Endothelial cell of umbilical vein (primary cell): Measurements from ENCODE around the gene GATA2. TPM values are rescaled to one million over a fixed set of nuclear protein-coding genes. Genes with fewer than 3 reads are reported as not detected.

Experiments used
- BruUV-seq: library from RNA; stranded (reverse); fragments of 400-500 nt; replicated peaks from 2 replicates; lab custom pipeline; 2021; lab: Mats Ljungman, UMichigan
- CTCF ChIA-PET: fragments of 300-600, 350-600 bp; sonication (Branson Sonifier 250); formaldehyde crosslinking; loops from one replicate; lab custom pipeline; 2021; ENCODE audit warnings: antibody characterized with exemption, inconsistent platforms; lab: Charles Lee
- POLR2A ChIA-PET: fragments of 300-600, 350-600 bp; sonication (Branson Sonifier 250); formaldehyde crosslinking; loops from one replicate; lab custom pipeline; 2021; ENCODE audit warnings: antibody characterized with exemption, inconsistent platforms; lab: Charles Lee
- DNase-seq: peaks from one replicate; pipeline ENCODE4 v3.0.0-alpha.2; 2011; ENCODE audit warnings: low read depth, low spot score
- FAIRE-seq: peaks from 2 replicates; lab custom pipeline; 2011; peaks lifted over from hg19 to GRCh38; lab: Jason Lieb, UNC
- H2AFZ ChIP-seq: 2 replicates; pipeline ENCODE4 v1.6.0; 2012; ENCODE audit warnings: low read depth, low read length, control low read depth, inconsistent platforms
- H3K27ac ChIP-seq: 2 replicates; pipeline ENCODE4 v1.5.1; 2011; ENCODE audit warnings: low read depth, mild to moderate bottlenecking, control low read depth, low read length, moderate library complexity; ENCODE audit not compliant: insufficient read depth
- H3K27me3 ChIP-seq, 2 experiments: 2 replicates each; pipeline versions ENCODE4 v1.6.0 to v1.6.1; 2011; ENCODE audit warnings: low read length in 2 of 2, mixed read lengths in 1 of 2; ENCODE audit not compliant: control insufficient read depth in 2 of 2, insufficient read depth in 2 of 2
- H3K36me3 ChIP-seq, 2 experiments: 2 replicates in 1 of 2; 3 replicates in 1 of 2; pipeline ENCODE4 v1.5.1; 2011; ENCODE audit warnings: low read length in 2 of 2, mild to moderate bottlenecking in 1 of 2, moderate library complexity in 1 of 2; ENCODE audit not compliant: control insufficient read depth in 2 of 2, insufficient read depth in 2 of 2; ENCODE audit errors: extremely low read depth in 1 of 2
- H3K4me1 ChIP-seq: 3 replicates; pipeline ENCODE4 v1.5.1; 2011; ENCODE audit warnings: mild to moderate bottlenecking, low read length; ENCODE audit not compliant: control insufficient read depth, insufficient read depth; ENCODE audit errors: extremely low read depth
- H3K4me2 ChIP-seq: 2 replicates; pipeline ENCODE4 v1.6.1; 2011; ENCODE audit warnings: low read length, control low read depth, mixed read lengths; ENCODE audit not compliant: insufficient read depth
- H3K4me3 ChIP-seq, 3 experiments: fragments of 200-600 bp in 1 of 3; sonication (generic), shearing (Covaris generic) in 1 of 3; replicated peaks in 1 of 3; 2 replicates each; pipeline ENCODE4 v1.5.1; 2011 to 2016; ENCODE audit warnings: control low read depth in 3 of 3, low read length in 3 of 3, mild to moderate bottlenecking in 2 of 3, inconsistent platforms in 1 of 3, low read depth in 1 of 3, moderate library complexity in 1 of 3; ENCODE audit not compliant: insufficient read depth in 1 of 3
- H3K79me2 ChIP-seq: 2 replicates; pipeline ENCODE4 v1.6.0; 2012; ENCODE audit warnings: low read length, inconsistent platforms; ENCODE audit not compliant: control insufficient read depth, insufficient read depth
- H3K9ac ChIP-seq: replicated peaks from 2 replicates; pipeline ENCODE3; 2011; ENCODE audit warnings: low read length, control low read depth; ENCODE audit not compliant: insufficient read depth; ENCODE audit errors: extremely low read depth
- H3K9me1 ChIP-seq: replicated peaks from 3 replicates; pipeline ENCODE4 v1.6.0; 2011; ENCODE audit warnings: mild to moderate bottlenecking, low read length; ENCODE audit not compliant: control insufficient read depth, insufficient read depth; ENCODE audit errors: extremely low read depth
- H3K9me3 ChIP-seq: replicated peaks from 2 replicates; pipeline ENCODE4 v1.5.1; 2012; ENCODE audit warnings: low read length, inconsistent platforms; ENCODE audit not compliant: control insufficient read depth, insufficient read depth
- H4K20me1 ChIP-seq: replicated peaks from 2 replicates; pipeline ENCODE3; 2011; ENCODE audit warnings: mild to moderate bottlenecking, low read length; ENCODE audit not compliant: control insufficient read depth, insufficient read depth; ENCODE audit errors: extremely low read depth
- CTCF ChIP-seq, 2 donors: IDR thresholded peaks; 1 replicate in 1 of 2; 2 replicates in 1 of 2; pipeline ENCODE4 v1.5.1; 2011; ENCODE audit warnings: low read length in 2 of 2, mild to moderate bottlenecking in 2 of 2, moderate library complexity in 2 of 2, control low read depth in 1 of 2, inconsistent platforms in 1 of 2, low read depth in 1 of 2; ENCODE audit not compliant: insufficient read depth in 1 of 2; ENCODE audit errors: extremely low read depth in 1 of 2
- EZH2 ChIP-seq: IDR thresholded peaks from 2 replicates; pipeline ENCODE4 v1.6.1; 2012; ENCODE audit warnings: borderline replicate concordance, low read depth, mild to moderate bottlenecking, moderate library complexity, low read length, inconsistent platforms; ENCODE audit not compliant: severe bottlenecking
- FOS ChIP-seq: IDR thresholded peaks from 2 replicates; pipeline ENCODE4 v1.6.1; 2011; ENCODE audit warnings: mild to moderate bottlenecking, low read length, moderate library complexity, borderline replicate concordance; ENCODE audit not compliant: insufficient read depth
- GATA2 ChIP-seq: IDR thresholded peaks from 2 replicates; pipeline ENCODE4 v1.7.0; 2011; ENCODE audit warnings: low read depth, mild to moderate bottlenecking, moderate library complexity, mixed read lengths, low read length; ENCODE audit not compliant: insufficient read length, insufficient read depth
- JUN ChIP-seq: IDR thresholded peaks from 2 replicates; pipeline ENCODE4 v1.6.1; 2011; ENCODE audit warnings: borderline replicate concordance, low read depth; ENCODE audit not compliant: insufficient read length, insufficient read depth
- MAX ChIP-seq: IDR thresholded peaks from 2 replicates; pipeline ENCODE4 v1.6.1; 2011; ENCODE audit not compliant: insufficient read depth, insufficient read length
- MYC ChIP-seq: IDR thresholded peaks from one replicate; pipeline ENCODE4 v1.6.1; 2011; ENCODE audit warnings: mild to moderate bottlenecking, low read depth, low read length
- POLR2A ChIP-seq: IDR thresholded peaks from 2 replicates; pipeline ENCODE4 v1.6.1; 2012; ENCODE audit warnings: low read depth, mild to moderate bottlenecking, control low read depth, low read length
- POLR2AphosphoS5 ChIP-seq: IDR thresholded peaks from 2 replicates; pipeline ENCODE4 v1.6.1; 2012; ENCODE audit warnings: low read depth, mild to moderate bottlenecking, control low read depth, low read length, moderate library complexity; ENCODE audit not compliant: insufficient read depth
- dilution Hi-C: fragments of 300-500 bp; cut with MboI; formaldehyde crosslinking; loops from one replicate; pipeline ENCODE4 v1.15.0; 2019; ENCODE audit warnings: low sequenced_read_pairs; ENCODE audit not compliant: extremely low pct_ligation_motif_present
- intact Hi-C: fragments of 100-400 bp; cut with micrococcal nuclease; formaldehyde crosslinking; loops from one replicate; pipeline ENCODE4 v1.10.0; 2022
- polyA plus RNA-seq, 4 experiments: library from polyadenylated mRNA; depleted of rRNA in 3 of 4; stranded (reverse) in 3 of 4; unstranded in 1 of 4; fragments of >200 nt; gene quantifications; 2 replicates each; pipeline versions ENCODE4 v1.2.1 to v1.2.3, GENCODE V29; 2011 to 2012; ENCODE audit warnings: missing spikeins in 1 of 4
- total RNA-seq: library from RNA; stranded (reverse); gene quantifications from 2 replicates; pipeline ENCODE4 v1.2.3, GENCODE V29; 2021

Gene GATA2
- total and polyA plus RNA-seq, 2 donors (not counting 3 experiments of a cell fraction or from before 2014, with no cell fraction given), result 28.8 to 62.2 TPM

- BruUV-seq, result no TSS peak
- H3K9ac ChIP-seq, result no peak within 1 kb of the TSS
- H3K4me2 ChIP-seq, result no peak within 1 kb of the TSS
- ChIA-PET POLR2A (no interaction called here), CTCF (no interaction called here)
- H4K20me1 ChIP-seq, result no peaks in the 10 kb centered on the region
- FAIRE-seq (no peak), DNase-seq (no peak)
- no peak within 1 kb of the TSS for H3K4me3 ChIP-seq
- no peaks in the 10 kb centered on the region for H3K79me2 ChIP-seq
- H3K36me3 ChIP-seq, result no peaks in the 10 kb centered on the region
- dilution Hi-C loops, result no loop called here
- no peak within 1 kb of the TSS for H3K27ac ChIP-seq
- TF ChIP-seq FOS, result no peak
- no peak for TF ChIP-seq CTCF (IDR thresholded peaks at IDR 0.05; ENCODE audit: extremely low read depth in 1 of 2, insufficient read depth in 1 of 2, low read depth in 1 of 2, low read length in 2 of 2)
- no peak for TF ChIP-seq POLR2A
- TF ChIP-seq JUN, result no peak
- no peak for TF ChIP-seq GATA2
- no peak for TF ChIP-seq EZH2
- TF ChIP-seq MAX, result no peak
- TF ChIP-seq POLR2AphosphoS5, result no peak
- TF ChIP-seq MYC, result no peak
- H2AFZ ChIP-seq, result no peak within 1 kb of the TSS
- peaks cover 6 to 19% of the 10 kb centered on the region in 2 experiments for H3K27me3 ChIP-seq
- intact Hi-C loops, result no loop called here
- H3K9me1 ChIP-seq, result no peaks in the 10 kb centered on the region
- no peaks in the 10 kb centered on the region for H3K4me1 ChIP-seq
- no peaks in the 10 kb centered on the region for H3K9me3 ChIP-seq
Measured at GRCh38 chr3:128466840-128467541, 26.0 kb downstream of the GATA2 start, which contains the start of gene DNAJB8. Gene DNAJB8, minus strand, starts transcription at chr3:128466890. Its CDS starts 3,645 bp downstream, at chr3:128463245.
